Ectodermal cell (in vitro differentiated cells): Measurements from ENCODE around the gene ZFP14.

Experiments used
- H3K27ac ChIP-seq: 2 replicates; pipeline ENCODE4 v1.7.0; 2013; ENCODE audit warnings: mild to moderate bottlenecking, low read depth, low read length; ENCODE audit not compliant: insufficient read depth, poor library complexity, severe bottlenecking
- H3K27me3 ChIP-seq: 2 replicates; pipeline ENCODE4 v1.7.0; 2013; ENCODE audit warnings: mild to moderate bottlenecking, low read length; ENCODE audit not compliant: insufficient read depth, control insufficient read depth, poor library complexity, severe bottlenecking
- H3K36me3 ChIP-seq: one replicate; pipeline ENCODE4 v1.7.0; 2013; ENCODE audit warnings: low read length; ENCODE audit not compliant: control insufficient read depth, insufficient read depth
- H3K4me1 ChIP-seq: one replicate; pipeline ENCODE4 v1.7.0; 2013; ENCODE audit warnings: low read length; ENCODE audit not compliant: control insufficient read depth, insufficient read depth
- H3K4me3 ChIP-seq: 2 replicates; pipeline ENCODE4 v1.7.0; 2013; ENCODE audit warnings: low read depth, low read length, control low read depth; ENCODE audit not compliant: insufficient read depth
- H3K9me3 ChIP-seq: 2 replicates; pipeline ENCODE4 v1.7.0; 2013; ENCODE audit warnings: mild to moderate bottlenecking, low read length, moderate library complexity; ENCODE audit not compliant: control insufficient read depth
- WGBS, 2 experiments: methylation state at CpG; one replicate each; pipeline ENCODE4 v1.1.7; 2013; ENCODE audit warnings: missing lambda C conversion rate in 2 of 2; 5-methylcytosine and 5-hydroxymethylcytosine counted together

ZFP14 gene

GRCh38 chr19:36401475-36401874 lies 22.5 kb upstream of the ZFP14 start:
- H3K36me3 ChIP-seq = peaks cover 55% of the 10 kb centered on the region
- H3K9me3 ChIP-seq = no peaks in the 10 kb centered on the region
- no peaks in the 10 kb centered on the region for H3K4me1 ChIP-seq
- no peak overlapping the region for H3K4me3 ChIP-seq
- no peaks in the 10 kb centered on the region for H3K27me3 ChIP-seq
- H3K27ac ChIP-seq = no peak overlapping the region
- 94 to 95% methylated on average over 7 of the region's 7 CpGs for WGBS, 2 experiments

DNA sequence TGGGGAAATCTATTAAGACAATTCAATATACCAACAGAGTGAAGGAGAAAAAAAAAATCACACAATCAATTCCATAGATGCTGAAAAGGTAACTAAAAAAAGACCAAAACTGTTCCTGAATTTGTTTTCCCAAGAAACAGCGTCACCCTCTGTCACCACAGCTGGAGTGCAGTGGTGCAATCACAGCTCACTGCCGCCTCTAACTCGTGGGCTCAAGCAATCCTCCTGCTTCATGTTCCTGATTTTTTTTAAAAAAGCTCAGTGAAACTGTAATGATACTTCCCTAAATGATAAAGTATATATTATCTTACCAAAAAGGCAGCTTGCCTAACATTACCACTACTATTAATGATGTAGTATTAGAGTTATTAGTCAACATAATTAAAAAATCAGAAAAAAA lies 19.6 kb upstream of the ZFP14 start:
- Histone ChIP-seq H3K27ac (no peak overlapping the region), H3K27me3 (no peaks in the 10 kb centered on the region), H3K4me1 (no peaks in the 10 kb centered on the region), H3K9me3 (peaks cover 6% of the 10 kb centered on the region), H3K4me3 (no peak overlapping the region), H3K36me3 (peaks cover 57% of the 10 kb centered on the region)
- WGBS, 2 experiments = 95% methylated on average over 3 of the region's 3 CpGs

- H3K36me3 ChIP-seq = peaks cover 52% of the 10 kb centered on the region
- H3K27me3 ChIP-seq = no peaks in the 10 kb centered on the region
- whole genome bisulfite sequencing, 2 experiments = 95 to 96% methylated on average over 8 to 11 of the region's 11 CpGs
- no peaks in the 10 kb centered on the region for H3K4me1 ChIP-seq
- no peak overlapping the region for H3K4me3 ChIP-seq
- H3K9me3 ChIP-seq = peaks cover 9% of the 10 kb centered on the region
- no peak overlapping the region for H3K27ac ChIP-seq
These were observed 14.1 kb upstream of the ZFP14 start for GRCh38 chr19:36392916-36393673.

DNA sequence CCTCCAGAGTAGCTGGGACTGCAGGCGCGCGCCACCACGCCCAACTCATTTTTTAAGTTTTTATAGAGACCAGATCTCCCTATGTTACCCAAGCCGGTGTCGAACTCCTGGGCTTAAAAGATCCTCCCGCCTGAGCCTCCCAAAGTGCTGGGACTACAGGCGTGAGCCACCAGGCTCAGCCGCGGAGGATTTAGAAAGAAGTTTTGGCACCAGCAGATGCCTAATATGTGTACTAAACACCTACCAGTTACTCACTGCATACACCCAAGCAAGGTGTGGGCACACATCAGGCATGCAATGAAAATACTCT lies 464 bp upstream of the ZFP14 start:
- Histone ChIP-seq H3K36me3 (no peaks in the 10 kb centered on the region), H3K27me3 (no peaks in the 10 kb centered on the region), H3K9me3 (no peaks in the 10 kb centered on the region), H3K4me1 (peaks cover 9% of the 10 kb centered on the region), H3K27ac (no peak overlapping the region), H3K4me3 (peak overlapping the region; percentile 69)
- WGBS, 2 experiments = 87 to 90% methylated on average over 10 of the region's 10 CpGs

DNA sequence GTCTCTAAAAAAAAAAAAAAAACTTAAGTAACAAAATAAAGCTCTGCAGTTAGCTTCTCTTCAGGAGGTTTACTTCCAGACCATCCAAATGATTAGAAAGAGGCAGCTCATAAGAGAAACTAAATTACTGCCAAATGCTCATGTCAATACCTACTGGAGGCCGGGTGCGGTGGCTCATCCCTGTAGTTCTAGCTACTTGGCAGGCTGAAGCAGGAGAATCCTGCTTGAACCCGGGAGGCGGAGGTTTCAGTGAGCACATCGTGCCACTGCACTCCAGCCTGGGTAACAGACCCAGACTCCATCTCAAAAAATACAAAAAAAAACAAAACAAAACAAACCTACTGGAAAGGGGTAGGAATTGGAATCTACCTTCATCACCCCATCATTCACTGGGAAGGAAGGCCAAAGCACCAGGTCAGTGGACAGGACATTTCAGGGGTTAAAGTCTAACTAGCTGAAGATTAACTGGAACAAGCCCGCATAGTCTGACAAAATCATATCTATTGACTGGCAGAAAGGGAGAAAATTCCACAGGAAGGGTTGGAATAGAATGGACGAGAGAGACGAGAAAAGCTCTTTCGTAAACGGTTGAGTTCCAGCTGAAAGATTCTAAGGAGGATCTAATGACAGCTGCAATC lies 1.3 kb downstream of the ZFP14 start:
- no peaks in the 10 kb centered on the region for H3K36me3 ChIP-seq
- H3K9me3 ChIP-seq = no peaks in the 10 kb centered on the region
- H3K27ac ChIP-seq = no peak overlapping the region
- peaks cover 9% of the 10 kb centered on the region for H3K4me1 ChIP-seq
- H3K27me3 ChIP-seq = no peaks in the 10 kb centered on the region
- H3K4me3 ChIP-seq = peak overlapping the region; percentile 69
- 87 to 89% methylated on average over 9 of the region's 10 CpGs for WGBS, 2 experiments

GRCh38 chr19:36373638-36374156 lies 5.3 kb downstream of the ZFP14 start:
- no peak overlapping the region for H3K4me3 ChIP-seq
- no peak overlapping the region for H3K27ac ChIP-seq
- WGBS, 2 experiments = 95 to 97% methylated on average over 5 of the region's 5 CpGs
- H3K9me3 ChIP-seq = no peaks in the 10 kb centered on the region
- H3K4me1 ChIP-seq = peaks cover 9% of the 10 kb centered on the region
- H3K27me3 ChIP-seq = no peaks in the 10 kb centered on the region
- no peaks in the 10 kb centered on the region for H3K36me3 ChIP-seq

DNA sequence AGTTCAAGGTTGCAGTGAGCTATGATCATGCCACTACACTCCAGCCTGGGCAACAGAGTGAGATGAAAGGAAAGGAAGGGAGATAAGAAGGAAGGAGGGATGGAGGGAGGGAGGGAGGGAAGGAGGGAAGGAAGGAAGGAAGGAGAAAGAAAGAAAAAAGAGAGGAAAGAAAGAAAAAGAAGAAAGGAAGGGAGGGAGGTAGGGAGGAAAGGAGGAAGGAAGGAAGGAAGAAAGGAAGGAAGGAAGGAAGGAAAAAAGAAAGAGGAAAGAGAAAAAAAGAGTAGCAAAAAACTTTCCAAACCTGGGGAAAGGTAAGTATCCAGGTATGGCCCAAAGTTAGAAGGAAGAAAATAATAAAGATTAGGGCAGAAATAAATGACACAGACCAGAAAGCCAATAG lies 7.1 kb downstream of the ZFP14 start:
- Histone ChIP-seq H3K27ac (no peak overlapping the region), H3K27me3 (no peaks in the 10 kb centered on the region), H3K4me3 (no peak overlapping the region), H3K4me1 (no peaks in the 10 kb centered on the region), H3K36me3 (peaks cover 4% of the 10 kb centered on the region), H3K9me3 (no peaks in the 10 kb centered on the region)

- Histone ChIP-seq H3K36me3 (peaks cover 20% of the 10 kb centered on the region), H3K27ac (no peak overlapping the region), H3K9me3 (no peaks in the 10 kb centered on the region), H3K27me3 (no peaks in the 10 kb centered on the region), H3K4me3 (no peak overlapping the region), H3K4me1 (no peaks in the 10 kb centered on the region)
- WGBS, 2 experiments = 89 to 95% methylated on average over 6 of the region's 6 CpGs
These were observed 15.2 kb downstream of the ZFP14 start for GRCh38 chr19:36363845-36364244.

- Histone ChIP-seq H3K4me3 (no peak overlapping the region), H3K36me3 (peaks cover 23% of the 10 kb centered on the region), H3K27me3 (no peaks in the 10 kb centered on the region), H3K4me1 (no peaks in the 10 kb centered on the region), H3K9me3 (peaks cover 8% of the 10 kb centered on the region), H3K27ac (no peak overlapping the region)
- 94 to 97% methylated on average over 10 of the region's 10 CpGs for WGBS, 2 experiments
These were observed 38.1 kb downstream of the ZFP14 start for GRCh38 chr19:36340786-36341372.

- 3 to 5% methylated on average over 43 of the region's 43 CpGs for WGBS, 2 experiments
- H3K9me3 ChIP-seq = no peaks in the 10 kb centered on the region
- no peaks in the 10 kb centered on the region for H3K27me3 ChIP-seq
- H3K4me3 ChIP-seq = peak overlapping the region; percentile 80
- peaks cover 14% of the 10 kb centered on the region for H3K4me1 ChIP-seq
- H3K27ac ChIP-seq = peak overlapping the region; percentile 78
- H3K36me3 ChIP-seq = peaks cover 19% of the 10 kb centered on the region
These were observed 47.4 kb downstream of the ZFP14 start for GRCh38 chr19:36331353-36332228.
